ENCODE data around the gene MAN1B1.
A peak's percentile ranks its signal among the peaks of the same experiment; 100 is the strongest.

MAN1B1 gene

GRCh38 chr9:137070201-137070905 is 16.4 kb upstream of the MAN1B1 start, which contains the start of gene SAPCD2:
Gene SAPCD2, minus strand, starts transcription at chr9:137070557. Its CDS starts 97 bp downstream, at chr9:137070460.
- peak within 1 kb of the TSS; percentile 67; the same call in 1 of the 2 replicates for H3K9ac ChIP-seq (ENCODE audit: low read length)
- peak within 1 kb of the TSS; percentile 46; the same call in 1 of the 2 replicates for H3K27ac ChIP-seq (ENCODE audit: low read length)
- peak within 1 kb of the TSS; percentile 86 for H3K4me3 ChIP-seq (ENCODE audit: low read length)
- H3K36me3 ChIP-seq (replicated peaks; ENCODE audit: insufficient read depth, low read length) = no peaks in the 10 kb centered on the region
- 0 out of 2 replicates have a peak, but pooled peaks cover 3% of the 10 kb centered on the region for H4K20me1 ChIP-seq (ENCODE audit: insufficient read depth, low read length)
- H3K4me1 ChIP-seq (ENCODE audit: low read length) = peaks cover 24% of the 10 kb centered on the region
- TF ChIP-seq EZH2phosphoT487 (IDR thresholded peaks at IDR 0.05; ENCODE audit: low read length) (no peak), EZH2 (optimal IDR thresholded peaks at IDR 0.05; ENCODE audit: low read depth, low read length) (no peak), CTCF (IDR thresholded peaks at IDR 0.05; ENCODE audit: low read length) (no peak)
- no peaks in the 10 kb centered on the region for H3K9me2 ChIP-seq (replicated peaks; ENCODE audit: insufficient read depth, low read length)
- DNase-seq = peak; percentile 94
- H3K79me2 ChIP-seq (ENCODE audit: low read length) = peaks cover 29% of the 10 kb centered on the region
- H3K27me3 ChIP-seq (replicated peaks; ENCODE audit: insufficient read depth, low read length) = no peaks in the 10 kb centered on the region
- no peaks in the 10 kb centered on the region for H3K9me3 ChIP-seq (replicated peaks; ENCODE audit: insufficient read depth, low read length)
- peak within 1 kb of the TSS; percentile 91 for H2AFZ ChIP-seq (ENCODE audit: low read length)
- peak within 1 kb of the TSS; percentile 99 for H3K4me2 ChIP-seq (ENCODE audit: low read depth, low read length)
- H3F3A ChIP-seq (ENCODE audit: insufficient read depth, low read length) = peaks cover 10% of the 10 kb centered on the region

GRCh38 chr9:137070906-137071275 is 15.9 kb upstream of the MAN1B1 start:
- no peak for TF ChIP-seq EZH2phosphoT487 (IDR thresholded peaks at IDR 0.05; ENCODE audit: low read length)
- no peak for TF ChIP-seq CTCF (IDR thresholded peaks at IDR 0.05; ENCODE audit: low read length)
- TF ChIP-seq EZH2 (optimal IDR thresholded peaks at IDR 0.05; ENCODE audit: low read depth, low read length) = no peak
- Histone ChIP-seq H3K27me3 (replicated peaks; ENCODE audit: insufficient read depth, low read length) (no peaks in the 10 kb centered on the region), H3K9me2 (replicated peaks; ENCODE audit: insufficient read depth, low read length) (no peaks in the 10 kb centered on the region), H4K20me1 (ENCODE audit: insufficient read depth, low read length) (0 out of 2 replicates have a peak, but pooled peaks cover 3% of the 10 kb centered on the region), H3K9me3 (replicated peaks; ENCODE audit: insufficient read depth, low read length) (no peaks in the 10 kb centered on the region), H3K4me2 (ENCODE audit: low read depth, low read length) (peak overlapping the region; percentile 99), H3F3A (ENCODE audit: insufficient read depth, low read length) (peaks cover 10% of the 10 kb centered on the region), H3K4me1 (ENCODE audit: low read length) (peaks cover 24% of the 10 kb centered on the region), H3K4me3 (ENCODE audit: low read length) (peak overlapping the region; percentile 72), H3K9ac (ENCODE audit: low read length) (peak overlapping the region; percentile 67; the same call in 1 of the 2 replicates), H3K27ac (ENCODE audit: low read length) (peak overlapping the region; percentile 46; the same call in 1 of the 2 replicates), H3K79me2 (ENCODE audit: low read length) (peaks cover 27% of the 10 kb centered on the region), H2AFZ (ENCODE audit: low read length) (peak overlapping the region; percentile 91), H3K36me3 (replicated peaks; ENCODE audit: insufficient read depth, low read length) (no peaks in the 10 kb centered on the region)
- no peak for DNase-seq

GRCh38 chr9:137071282-137071681 is 15.5 kb upstream of the MAN1B1 start:
- 0 out of 2 replicates have a peak, but pooled peaks cover 3% of the 10 kb centered on the region for H4K20me1 ChIP-seq (ENCODE audit: insufficient read depth, low read length)
- H3K27ac ChIP-seq (ENCODE audit: low read length) = peak overlapping the region; percentile 46; the same call in 1 of the 2 replicates
- H3F3A ChIP-seq (ENCODE audit: insufficient read depth, low read length) = peaks cover 11% of the 10 kb centered on the region
- H3K36me3 ChIP-seq (replicated peaks; ENCODE audit: insufficient read depth, low read length) = no peaks in the 10 kb centered on the region
- no peak for DNase-seq
- TF ChIP-seq EZH2 (optimal IDR thresholded peaks at IDR 0.05; ENCODE audit: low read depth, low read length) (no peak), CTCF (IDR thresholded peaks at IDR 0.05; ENCODE audit: low read length) (no peak), EZH2phosphoT487 (IDR thresholded peaks at IDR 0.05; ENCODE audit: low read length) (no peak)
- peaks cover 23% of the 10 kb centered on the region for H3K79me2 ChIP-seq (ENCODE audit: low read length)
- H2AFZ ChIP-seq (ENCODE audit: low read length) = peak overlapping the region; percentile 91
- no peaks in the 10 kb centered on the region for H3K27me3 ChIP-seq (replicated peaks; ENCODE audit: insufficient read depth, low read length)
- H3K9ac ChIP-seq (ENCODE audit: low read length) = peak overlapping the region; percentile 67; the same call in 1 of the 2 replicates
- H3K4me3 ChIP-seq (ENCODE audit: low read length) = peak overlapping the region; percentile 72
- peaks cover 24% of the 10 kb centered on the region for H3K4me1 ChIP-seq (ENCODE audit: low read length)
- no peaks in the 10 kb centered on the region for H3K9me3 ChIP-seq (replicated peaks; ENCODE audit: insufficient read depth, low read length)
- no peaks in the 10 kb centered on the region for H3K9me2 ChIP-seq (replicated peaks; ENCODE audit: insufficient read depth, low read length)
- H3K4me2 ChIP-seq (ENCODE audit: low read depth, low read length) = peak overlapping the region; percentile 99

Measured in MM.1S (cell line).